Esophagus (tissue), 2 donors: ENCODE results near the gene RIPOR1. TPM values are rescaled to one million over a fixed set of nuclear protein-coding genes. Genes with fewer than 3 reads are reported as not detected.
"Not testable (repeated sequence)": the region's sequence is repeated elsewhere in the genome, so short reads cannot be mapped to it uniquely, and the experiment has no call there.

Source experiments
- H3K27ac ChIP-seq, 2 donors: one replicate each; pipeline ENCODE4 v1.5.1; 2013; ENCODE audit warnings: low read depth in 2 of 2, mild to moderate bottlenecking in 2 of 2, inconsistent platforms in 1 of 2, low read length in 1 of 2, moderate library complexity in 1 of 2
- H3K27me3 ChIP-seq, 2 donors: one replicate each; pipeline ENCODE4 v1.6.1; 2013; ENCODE audit warnings: low read length in 2 of 2, control low read depth in 1 of 2, mild to moderate bottlenecking in 1 of 2; ENCODE audit not compliant: insufficient read depth in 2 of 2, control insufficient read depth in 1 of 2
- H3K36me3 ChIP-seq, 2 donors: one replicate each; pipeline ENCODE4 v1.6.1; 2013; ENCODE audit warnings: low read length in 1 of 2; ENCODE audit not compliant: control insufficient read depth in 2 of 2, insufficient read depth in 2 of 2
- H3K4me1 ChIP-seq, 2 donors: one replicate each; pipeline ENCODE4 v1.6.1; 2013; ENCODE audit warnings: low read length in 1 of 2; ENCODE audit not compliant: control insufficient read depth in 2 of 2, insufficient read depth in 2 of 2
- H3K4me3 ChIP-seq, 2 donors: one replicate each; pipeline ENCODE4 v1.5.1; 2013; ENCODE audit warnings: low read length in 2 of 2, mild to moderate bottlenecking in 2 of 2, low read depth in 1 of 2, moderate library complexity in 1 of 2
- H3K9me3 ChIP-seq, 2 donors: one replicate each; pipeline ENCODE4 v1.6.1; 2013; ENCODE audit warnings: mild to moderate bottlenecking in 2 of 2, low read depth in 1 of 2, low read length in 1 of 2, moderate library complexity in 1 of 2; ENCODE audit not compliant: control insufficient read depth in 2 of 2, insufficient read depth in 1 of 2
- WGBS, 2 donors: extraction: QIAGEN DNeasy Blood & Tissue Kit; methylation state at CpG; one replicate each; pipeline ENCODE4 v1.1.7; 2013; 5-methylcytosine and 5-hydroxymethylcytosine counted together
- polyA plus RNA-seq, 2 donors: library from polyadenylated mRNA; stranded (reverse); fragments of 200-250 nt; gene quantifications; one replicate each; pipeline ENCODE4 v1.2.3, GENCODE V29; 2013
- donor health status: healthy with polysubstance abuse.
- donor health status: Bipolar disorder and iron deficiency.

Gene RIPOR1
- 10 to 100 TPM; 12.7 to 14.9 TPM for polyA plus RNA-seq

- peak within 1 kb of the TSS; percentile 43 to 61 for H3K4me3 ChIP-seq
- peaks cover 0 to 7% of the 10 kb centered on the region in 2 donors for H3K4me1 ChIP-seq
- H3K36me3 ChIP-seq = no peaks in the 10 kb centered on the region
- 16 to 18% methylated on average over 31 to 45 of the region's 45 CpGs for WGBS, 2 donors
- H3K27me3 ChIP-seq = no peaks in the 10 kb centered on the region
- H3K27ac ChIP-seq = peak within 1 kb of the TSS; percentile 76 to 77
- no peaks in the 10 kb centered on the region for H3K9me3 ChIP-seq
Measured at GRCh38 chr16:67528222-67528869, at the start of gene RIPOR1. Gene RIPOR1, plus strand, starts transcription at chr16:67528829. Its CDS starts 9,618 bp downstream, at chr16:67538447.

GRCh38 chr16:67480833-67481560, 47.6 kb upstream of the RIPOR1 start, which contains the start of gene ATP6V0D1:
Gene ATP6V0D1, minus strand, starts transcription at chr16:67481157. Its CDS starts 71 bp downstream, at chr16:67481086.
- H3K4me1 ChIP-seq = peaks cover 5 to 7% of the 10 kb centered on the region in 2 donors
- 0 to 1% methylated on average over 57 of the region's 57 CpGs for WGBS, 2 donors
- peak within 1 kb of the TSS; percentile 93 for H3K4me3 ChIP-seq
- H3K9me3 ChIP-seq = no peaks in the 10 kb centered on the region
- no peaks in the 10 kb centered on the region for H3K36me3 ChIP-seq
- no peaks in the 10 kb centered on the region for H3K27me3 ChIP-seq
- H3K27ac ChIP-seq = peak within 1 kb of the TSS; percentile 94 to 95

- WGBS, 2 donors = 10 to 11% methylated on average over 17 of the region's 17 CpGs
- Histone ChIP-seq H3K36me3 (no peaks in the 10 kb centered on the region), H3K27me3 (no peaks in the 10 kb centered on the region), H3K27ac (peak overlapping the region; percentile 79 to 82), H3K9me3 (no peaks in the 10 kb centered on the region), H3K4me1 (peaks cover 5 to 7% of the 10 kb centered on the region in 2 donors), H3K4me3 (peak overlapping the region; percentile 45 to 51)
Measured at GRCh38 chr16:67481561-67482232, 46.9 kb upstream of the RIPOR1 start.

- Histone ChIP-seq H3K27ac (no peak overlapping the region), H3K4me3 (peak overlapping the region; percentile 2 to 45), H3K4me1 (peaks cover 5 to 7% of the 10 kb centered on the region in 2 donors), H3K9me3 (no peaks in the 10 kb centered on the region), H3K36me3 (no peaks in the 10 kb centered on the region), H3K27me3 (no peaks in the 10 kb centered on the region)
- WGBS, 2 donors = 61 to 72% methylated on average over 25 of the region's 25 CpGs
Measured at GRCh38 chr16:67482233-67482924, 46.2 kb upstream of the RIPOR1 start.

- no peaks in the 10 kb centered on the region for H3K27me3 ChIP-seq
- H3K4me1 ChIP-seq = peaks cover 5 to 7% of the 10 kb centered on the region in 2 donors
- no peak within 1 kb of the TSS for H3K4me3 ChIP-seq
- WGBS, 2 donors = 93 to 95% methylated on average over 6 of the region's 6 CpGs
- H3K36me3 ChIP-seq = no peaks in the 10 kb centered on the region
- H3K9me3 ChIP-seq = no peaks in the 10 kb centered on the region
- no peak within 1 kb of the TSS for H3K27ac ChIP-seq
Measured at GRCh38 chr16:67483150-67483549, 45.5 kb upstream of the RIPOR1 start, which contains the start of gene AGRP. Gene AGRP, minus strand, starts transcription at chr16:67483547. Its CDS starts 149 bp downstream, at chr16:67483398.

- H3K4me1 ChIP-seq = peaks cover 3 to 7% of the 10 kb centered on the region in 2 donors
- no peak overlapping the region for H3K27ac ChIP-seq
- H3K36me3 ChIP-seq = no peaks in the 10 kb centered on the region
- WGBS, 2 donors = 92 to 93% methylated on average over 12 of the region's 12 CpGs
- no peak overlapping the region for H3K4me3 ChIP-seq
- no peaks in the 10 kb centered on the region for H3K27me3 ChIP-seq
- no peaks in the 10 kb centered on the region for H3K9me3 ChIP-seq
Measured at GRCh38 chr16:67483731-67484525, 44.7 kb upstream of the RIPOR1 start.

DNA sequence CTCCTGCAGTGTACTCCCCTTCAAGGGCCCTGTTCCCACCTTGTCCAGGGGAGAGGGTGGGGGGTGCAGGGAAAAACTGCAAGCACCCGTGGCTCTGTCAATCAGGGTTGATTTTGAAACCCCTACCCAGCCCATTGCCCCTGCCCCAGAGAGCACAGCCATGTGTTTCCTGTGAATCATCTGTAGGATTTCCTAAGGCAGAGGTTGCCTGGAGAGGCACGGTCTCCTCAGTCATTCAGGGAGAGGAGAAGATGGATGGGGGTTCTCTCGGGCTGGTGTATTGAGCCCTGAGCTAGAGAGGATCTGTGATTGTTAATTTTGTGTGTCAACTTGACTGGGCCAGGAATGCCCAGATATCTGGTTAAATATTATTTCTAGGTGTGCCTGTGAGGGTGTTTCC, 41.8 kb upstream of the RIPOR1 start:
- 63 to 67% methylated on average over 3 of the region's 3 CpGs for WGBS, 2 donors

DNA sequence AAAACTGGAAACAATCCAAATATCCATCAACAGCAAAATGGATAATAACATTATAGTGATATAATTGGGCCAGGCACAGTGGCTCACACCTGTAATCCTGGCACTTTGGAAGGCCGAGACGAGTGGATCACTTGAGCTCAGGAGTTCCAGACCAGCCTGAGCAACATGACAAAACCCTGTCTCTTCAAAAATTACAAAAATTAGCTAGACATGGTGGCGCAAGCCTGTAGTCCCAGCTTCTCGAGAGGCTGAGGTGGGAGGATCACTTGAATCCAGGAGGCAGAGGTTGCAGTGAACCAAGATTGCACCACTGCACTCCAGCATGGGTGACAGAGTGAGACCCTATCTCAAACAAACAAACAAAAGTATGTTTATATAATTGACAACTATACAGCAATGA, 41.1 kb upstream of the RIPOR1 start:
- WGBS, 2 donors = 90 to 91% methylated on average over 4 of the region's 4 CpGs
- H3K36me3 ChIP-seq, H3K9me3 ChIP-seq, H3K27ac ChIP-seq, H3K4me3 ChIP-seq, H3K27me3 ChIP-seq, H3K4me1 ChIP-seq: not testable (repeated sequence)

More for the DNA sequence above, 41.8 kb upstream of the RIPOR1 start:
- Histone ChIP-seq H3K4me3 (no peak overlapping the region), H3K27ac (no peak overlapping the region), H3K36me3 (no peaks in the 10 kb centered on the region), H3K9me3 (no peaks in the 10 kb centered on the region), H3K27me3 (no peaks in the 10 kb centered on the region), H3K4me1 (peaks cover 0 to 4% of the 10 kb centered on the region in 2 donors)
